Muscle layer of colon (tissue), 2 donors: ENCODE measurements around the gene UFSP1.
"Not testable (repeated sequence)": the region's sequence is repeated elsewhere in the genome, so short reads cannot be mapped to it uniquely, and the experiment has no call there.

Experiments
- H3K27ac ChIP-seq: one replicate; pipeline ENCODE4 v1.7.0; 2013; ENCODE audit warnings: low read depth, mild to moderate bottlenecking, low read length, moderate library complexity
- H3K27me3 ChIP-seq, 2 donors: one replicate each; pipeline ENCODE4 v1.7.0; 2013; ENCODE audit warnings: low read length in 2 of 2, mild to moderate bottlenecking in 2 of 2; ENCODE audit not compliant: insufficient read depth in 2 of 2, control insufficient read depth in 1 of 2
- H3K36me3 ChIP-seq: one replicate; pipeline ENCODE4 v1.7.0; 2013; ENCODE audit warnings: mild to moderate bottlenecking, low read length; ENCODE audit not compliant: insufficient read depth
- H3K4me1 ChIP-seq: one replicate; pipeline ENCODE4 v1.7.0; 2013; ENCODE audit warnings: mild to moderate bottlenecking, low read length; ENCODE audit not compliant: insufficient read depth
- H3K4me3 ChIP-seq, 2 donors: one replicate each; pipeline ENCODE4 v1.7.0; 2013; ENCODE audit warnings: low read length in 2 of 2, low read depth in 1 of 2, mild to moderate bottlenecking in 1 of 2, moderate library complexity in 1 of 2
- H3K9ac ChIP-seq: one replicate; pipeline ENCODE4 v1.7.0; 2013; ENCODE audit warnings: low read length
- H3K9me3 ChIP-seq: one replicate; pipeline ENCODE4 v1.7.0; 2013; ENCODE audit warnings: mild to moderate bottlenecking, low read length
- donor health status: abdominal sarcoma.
- donor health status: Adenocarcinoma of cecum.

UFSP1 gene

GRCh38 chr7:100911484-100911883, 22.0 kb upstream of the UFSP1 start:
- Histone ChIP-seq H3K9me3 (no peaks in the 10 kb centered on the region), H3K9ac (no peak overlapping the region), H3K4me3 (no peak overlapping the region), H3K36me3 (no peaks in the 10 kb centered on the region), H3K27me3 (no peaks in the 10 kb centered on the region), H3K27ac (no peak overlapping the region), H3K4me1 (no peaks in the 10 kb centered on the region)

- H3K27me3 ChIP-seq, H3K9me3 ChIP-seq, H3K4me3 ChIP-seq, H3K9ac ChIP-seq, H3K27ac ChIP-seq, H3K4me1 ChIP-seq, H3K36me3 ChIP-seq: not testable (repeated sequence)
These were observed 20.9 kb upstream of the UFSP1 start for GRCh38 chr7:100910443-100910842.

- no peak overlapping the region for H3K4me3 ChIP-seq
- no peak overlapping the region for H3K9ac ChIP-seq
- no peaks in the 10 kb centered on the region for H3K4me1 ChIP-seq
- no peak overlapping the region for H3K27ac ChIP-seq
- no peaks in the 10 kb centered on the region for H3K36me3 ChIP-seq
- no peaks in the 10 kb centered on the region for H3K9me3 ChIP-seq
- H3K27me3 ChIP-seq: no peaks in the 10 kb centered on the region
These were observed 19.0 kb upstream of the UFSP1 start for GRCh38 chr7:100908512-100908911.

GRCh38 chr7:100902638-100903037, 13.1 kb upstream of the UFSP1 start:
- peaks cover 3 to 7% of the 10 kb centered on the region in 2 donors for H3K27me3 ChIP-seq
- H3K9ac ChIP-seq: no peak overlapping the region

GRCh38 chr7:100901921-100902332, 12.4 kb upstream of the UFSP1 start:
- peaks cover 8 to 13% of the 10 kb centered on the region in 2 donors for H3K27me3 ChIP-seq
- H3K9ac ChIP-seq: no peak overlapping the region
- no peaks in the 10 kb centered on the region for H3K36me3 ChIP-seq
- no peak overlapping the region for H3K27ac ChIP-seq
- H3K9me3 ChIP-seq: no peaks in the 10 kb centered on the region
- H3K4me3 ChIP-seq: no peak overlapping the region
- no peaks in the 10 kb centered on the region for H3K4me1 ChIP-seq

More at GRCh38 chr7:100902638-100903037, 13.1 kb upstream of the UFSP1 start:
- H3K4me1 ChIP-seq: no peaks in the 10 kb centered on the region
- H3K4me3 ChIP-seq: no peak overlapping the region
- no peaks in the 10 kb centered on the region for H3K36me3 ChIP-seq
- no peaks in the 10 kb centered on the region for H3K9me3 ChIP-seq
- H3K27ac ChIP-seq: no peak overlapping the region

GRCh38 chr7:100900978-100901377, 11.5 kb upstream of the UFSP1 start:
- peaks cover 4% of the 10 kb centered on the region for H3K4me1 ChIP-seq
- H3K9ac ChIP-seq: no peak overlapping the region
- no peaks in the 10 kb centered on the region for H3K9me3 ChIP-seq
- no peak overlapping the region for H3K27ac ChIP-seq
- no peaks in the 10 kb centered on the region for H3K36me3 ChIP-seq
- peaks cover 14 to 21% of the 10 kb centered on the region in 2 donors for H3K27me3 ChIP-seq
- no peak overlapping the region for H3K4me3 ChIP-seq

GRCh38 chr7:100899432-100899831, 9.9 kb upstream of the UFSP1 start:
- H3K27me3 ChIP-seq: peaks cover 15 to 32% of the 10 kb centered on the region in 2 donors
- H3K36me3 ChIP-seq: no peaks in the 10 kb centered on the region
- no peak overlapping the region for H3K4me3 ChIP-seq
- H3K4me1 ChIP-seq: peaks cover 9% of the 10 kb centered on the region
- H3K9me3 ChIP-seq: no peaks in the 10 kb centered on the region
- H3K9ac ChIP-seq: no peak overlapping the region
- no peak overlapping the region for H3K27ac ChIP-seq

- H3K4me3 ChIP-seq: no peak overlapping the region
- no peaks in the 10 kb centered on the region for H3K9me3 ChIP-seq
- peaks cover 15 to 39% of the 10 kb centered on the region in 2 donors for H3K27me3 ChIP-seq
- peaks cover 9% of the 10 kb centered on the region for H3K4me1 ChIP-seq
- H3K36me3 ChIP-seq: no peaks in the 10 kb centered on the region
- H3K9ac ChIP-seq: no peak overlapping the region
- H3K27ac ChIP-seq: no peak overlapping the region
These were observed 8.4 kb upstream of the UFSP1 start for GRCh38 chr7:100897772-100898454.

GRCh38 chr7:100896732-100897608, 7.5 kb upstream of the UFSP1 start:
- Histone ChIP-seq H3K9me3 (no peaks in the 10 kb centered on the region), H3K27me3 (peaks cover 15 to 39% of the 10 kb centered on the region in 2 donors), H3K27ac (no peak overlapping the region), H3K4me1 (peaks cover 9% of the 10 kb centered on the region), H3K36me3 (no peaks in the 10 kb centered on the region), H3K9ac (no peak overlapping the region), H3K4me3 (peak overlapping the region in 1 of 2 donors; percentile 38)

- peaks cover 9% of the 10 kb centered on the region for H3K4me1 ChIP-seq
- no peak overlapping the region for H3K27ac ChIP-seq
- peaks cover 15 to 39% of the 10 kb centered on the region in 2 donors for H3K27me3 ChIP-seq
- no peaks in the 10 kb centered on the region for H3K9me3 ChIP-seq
- H3K4me3 ChIP-seq: peak overlapping the region in 1 of 2 donors; percentile 38
- no peak overlapping the region for H3K9ac ChIP-seq
- no peaks in the 10 kb centered on the region for H3K36me3 ChIP-seq
These were observed 6.6 kb upstream of the UFSP1 start for GRCh38 chr7:100895956-100896731.

- Histone ChIP-seq H3K4me3 (peak within 1 kb of the TSS in 1 of 2 donors; percentile 38), H3K36me3 (no peaks in the 10 kb centered on the region), H3K9me3 (no peaks in the 10 kb centered on the region), H3K4me1 (peaks cover 9% of the 10 kb centered on the region), H3K27me3 (peaks cover 15 to 39% of the 10 kb centered on the region in 2 donors), H3K9ac (no peak within 1 kb of the TSS), H3K27ac (no peak within 1 kb of the TSS)
These were observed 6.1 kb upstream of the UFSP1 start, which contains the start of gene ACHE for GRCh38 chr7:100895701-100895955. Gene ACHE (minus strand): TSS chr7:100895888. CDS start chr7:100894232, 1,656 bp downstream.
